ENCODE measurements around the gene HPS5.
"Not testable (repeated sequence)": the region's sequence is repeated elsewhere in the genome, so short reads cannot be mapped to it uniquely, and the experiment has no call there.

The HPS5 gene

DNA sequence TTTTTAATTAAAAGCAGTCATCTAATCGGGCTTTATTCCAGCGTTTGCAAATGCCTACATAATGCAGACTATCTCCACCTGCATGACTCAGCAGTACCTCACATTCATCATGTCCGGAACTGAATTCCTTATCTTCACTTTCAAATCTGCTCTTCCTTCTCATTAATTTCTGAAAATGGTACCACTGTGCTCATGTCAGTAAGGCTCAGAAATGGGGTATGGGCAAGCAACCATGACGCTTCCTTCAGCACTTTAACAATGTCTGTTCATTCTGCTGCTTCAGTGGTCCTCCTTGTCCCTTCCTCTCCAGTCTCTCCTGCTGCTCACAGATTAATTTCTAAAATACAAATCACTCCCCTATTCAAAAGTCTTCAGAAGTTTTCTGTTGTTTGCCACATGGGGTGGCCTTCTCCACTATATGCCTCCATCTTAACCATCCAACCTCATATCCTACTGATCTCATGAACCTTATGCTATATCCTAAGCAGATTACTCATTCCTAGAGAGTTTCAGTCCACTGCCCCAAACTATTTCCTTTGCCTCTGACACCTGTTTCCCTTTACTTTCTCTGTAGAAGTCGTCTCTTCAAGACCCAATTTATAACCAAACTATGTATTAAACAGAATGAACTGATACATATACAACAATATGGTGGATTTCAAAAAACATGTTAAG, 7.4 kb upstream of the HPS5 start:
- peaks cover 62% of the 10 kb centered on the region for H3K4me1 Mint-ChIP-seq (ENCODE audit: low read depth)
- H3K36me3 Mint-ChIP-seq (ENCODE audit: low read depth) = peaks cover 69% of the 10 kb centered on the region
- H3K4me3 Mint-ChIP-seq = no peak overlapping the region
- peak overlapping the region; percentile 12 for H3K27ac Mint-ChIP-seq
- H3K27me3 Mint-ChIP-seq = no peaks in the 10 kb centered on the region
- no peaks in the 10 kb centered on the region for H3K9me3 Mint-ChIP-seq

DNA sequence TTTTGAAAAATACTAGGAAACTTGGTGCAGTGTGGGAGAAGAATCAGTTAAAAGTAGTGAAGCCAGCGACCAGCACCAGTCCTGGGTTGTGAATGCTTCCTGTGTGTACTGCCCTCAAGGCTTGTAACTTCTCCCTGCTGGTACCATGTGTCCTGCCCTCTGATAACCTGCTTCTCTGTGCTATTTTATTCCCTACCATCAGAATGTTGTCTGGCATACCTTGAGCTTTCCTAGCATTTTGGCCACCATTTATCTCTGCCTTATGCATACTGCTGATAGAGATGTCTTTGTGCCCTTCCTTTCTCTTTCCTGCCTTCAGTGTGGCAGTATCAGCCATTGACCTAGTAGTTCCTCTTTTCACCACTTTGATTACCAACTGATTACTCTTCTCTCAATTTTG, 2.4 kb upstream of the HPS5 start:
- peak overlapping the region; percentile 99 for H3K4me3 Mint-ChIP-seq

DNA sequence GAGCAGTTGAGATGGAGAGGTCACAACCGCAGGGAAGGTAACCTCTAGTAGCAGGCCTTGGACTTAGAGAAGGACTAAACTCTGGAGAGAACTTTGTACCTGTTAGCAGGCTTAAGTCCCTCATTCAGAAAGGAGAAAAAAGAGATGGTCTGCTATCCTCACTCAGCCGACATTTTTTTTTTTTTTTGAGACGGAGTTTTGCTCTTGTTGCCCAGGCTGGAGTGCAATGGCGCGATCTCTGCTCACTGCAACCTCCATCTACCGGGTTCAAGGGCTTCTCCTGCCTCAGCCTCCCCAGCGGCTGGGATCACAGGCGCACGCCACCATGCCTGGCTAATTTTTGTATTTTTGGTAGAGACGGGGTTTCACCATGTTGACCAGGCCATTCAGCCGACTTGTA, 1.9 kb upstream of the HPS5 start:
- peak overlapping the region; percentile 100 for H3K27ac Mint-ChIP-seq
- H3K4me3 Mint-ChIP-seq = peak overlapping the region; percentile 99
- H3K4me1 Mint-ChIP-seq (ENCODE audit: low read depth) = peaks cover 65% of the 10 kb centered on the region
- not testable (repeated sequence) for H3K9me3 Mint-ChIP-seq, H3K27me3 Mint-ChIP-seq
- peaks cover 43% of the 10 kb centered on the region for H3K36me3 Mint-ChIP-seq (ENCODE audit: low read depth)

More for the DNA sequence above, 2.4 kb upstream of the HPS5 start:
- Mint-ChIP-seq H3K9me3 (no peaks in the 10 kb centered on the region), H3K4me1 (ENCODE audit: low read depth) (peaks cover 65% of the 10 kb centered on the region), H3K36me3 (ENCODE audit: low read depth) (peaks cover 43% of the 10 kb centered on the region), H3K27me3 (no peaks in the 10 kb centered on the region), H3K27ac (peak overlapping the region; percentile 59)

DNA sequence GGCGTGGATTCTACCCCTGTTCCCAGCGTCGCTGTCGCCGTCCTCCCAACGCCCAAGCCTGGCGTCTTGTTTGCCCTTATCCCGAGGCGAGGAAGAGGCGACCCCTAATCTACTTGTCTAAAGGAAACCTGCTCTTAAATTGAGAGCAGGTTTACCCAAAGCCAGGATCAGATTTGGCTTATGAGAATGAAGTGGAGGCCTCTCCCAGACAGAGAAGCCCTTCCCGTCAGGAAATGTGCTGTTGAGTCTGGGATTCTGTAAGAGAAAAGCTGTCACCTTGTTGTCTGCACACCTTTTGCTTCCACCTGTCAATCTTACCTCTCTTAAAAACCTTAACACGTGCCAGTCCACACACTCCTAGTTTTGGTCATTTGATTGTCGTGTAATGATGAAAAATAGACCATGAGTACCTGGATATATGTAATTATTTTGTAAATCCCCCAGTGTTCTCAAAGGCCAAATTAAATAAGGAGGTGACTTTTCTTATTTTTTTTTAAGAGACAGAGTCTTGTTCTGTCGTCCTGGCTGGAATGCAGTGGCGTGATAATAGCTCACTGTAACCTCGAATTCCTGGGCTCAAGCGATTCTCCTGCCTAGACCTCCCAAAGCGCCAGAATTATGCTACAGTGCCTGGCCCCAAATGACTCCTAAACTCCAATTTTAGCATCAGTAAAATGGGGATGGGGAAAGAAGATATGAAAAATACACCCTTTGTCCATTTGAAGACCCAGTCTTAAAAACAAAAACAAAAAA, 1.1 kb upstream of the HPS5 start:
- Mint-ChIP-seq H3K36me3 (ENCODE audit: low read depth) (peaks cover 46% of the 10 kb centered on the region), H3K27ac (peak overlapping the region; percentile 100), H3K9me3 (no peaks in the 10 kb centered on the region), H3K4me3 (peak overlapping the region; percentile 99), H3K4me1 (ENCODE audit: low read depth) (peaks cover 70% of the 10 kb centered on the region), H3K27me3 (no peaks in the 10 kb centered on the region)

DNA sequence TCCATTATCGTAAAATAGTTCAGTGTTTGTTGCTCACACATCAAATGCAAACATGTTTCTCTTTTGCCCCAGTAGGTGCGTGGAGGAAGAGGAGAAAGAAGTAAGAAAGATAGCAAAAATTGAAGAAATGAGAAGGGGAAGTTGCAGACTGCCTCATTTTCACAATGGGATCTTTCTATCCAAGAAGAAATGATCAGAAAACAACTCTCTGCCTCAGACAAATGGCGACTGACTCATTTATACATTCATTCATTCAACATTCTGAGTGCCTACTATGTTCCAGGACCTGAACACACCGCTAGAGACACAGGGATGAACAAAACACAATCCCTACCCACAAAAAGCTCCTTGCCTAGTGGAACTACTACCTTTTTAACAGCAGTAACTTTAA, 367 bp downstream of the HPS5 start:
- H3K4me3 Mint-ChIP-seq = peak overlapping the region; percentile 99
- no peaks in the 10 kb centered on the region for H3K27me3 Mint-ChIP-seq
- H3K9me3 Mint-ChIP-seq = no peaks in the 10 kb centered on the region
- peaks cover 45% of the 10 kb centered on the region for H3K36me3 Mint-ChIP-seq (ENCODE audit: low read depth)
- peaks cover 67% of the 10 kb centered on the region for H3K4me1 Mint-ChIP-seq (ENCODE audit: low read depth)
- H3K27ac Mint-ChIP-seq = peak overlapping the region; percentile 100

DNA sequence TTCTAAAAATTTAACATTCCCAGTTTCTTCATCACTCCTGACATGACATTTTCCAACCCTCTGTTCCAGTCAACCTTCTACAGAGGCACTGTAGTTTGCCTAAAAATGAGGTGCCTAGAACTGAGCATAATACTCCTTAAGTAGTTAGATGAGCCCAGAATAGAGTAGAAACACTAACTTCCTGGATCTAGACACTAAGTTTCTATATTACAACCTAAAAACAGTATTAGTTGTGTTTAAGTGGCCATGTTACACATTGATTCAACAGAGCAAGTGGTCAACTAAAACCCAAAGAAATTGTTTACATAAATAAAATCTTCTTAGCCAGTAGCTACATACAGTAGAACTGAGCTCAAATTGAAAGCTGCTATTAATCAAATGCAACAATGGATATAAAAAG, 1.3 kb downstream of the HPS5 start:
- H3K27me3 Mint-ChIP-seq = no peaks in the 10 kb centered on the region
- H3K4me3 Mint-ChIP-seq = peak overlapping the region; percentile 56
- no peak overlapping the region for H3K27ac Mint-ChIP-seq
- peaks cover 63% of the 10 kb centered on the region for H3K4me1 Mint-ChIP-seq (ENCODE audit: low read depth)
- H3K36me3 Mint-ChIP-seq (ENCODE audit: low read depth) = peaks cover 42% of the 10 kb centered on the region
- H3K9me3 Mint-ChIP-seq = no peaks in the 10 kb centered on the region

DNA sequence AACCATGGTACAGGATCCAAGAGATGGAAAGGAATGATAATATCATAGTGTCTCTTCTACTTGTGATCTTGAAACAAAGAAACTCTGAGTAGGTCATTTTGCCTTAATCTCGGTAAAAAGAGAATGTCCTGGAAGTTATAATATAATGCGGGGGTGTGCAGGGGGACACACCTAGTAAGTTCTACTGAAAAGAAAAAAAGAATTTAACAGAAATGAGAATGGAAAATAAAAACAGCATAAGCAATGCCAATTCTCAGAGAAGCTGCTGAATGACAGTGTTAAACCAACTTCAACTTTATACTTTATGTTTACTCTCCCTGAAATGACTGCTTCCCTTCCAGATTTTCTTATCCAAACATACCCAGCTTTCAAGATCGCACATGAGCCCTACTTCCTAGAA, 2.0 kb downstream of the HPS5 start:
- no peaks in the 10 kb centered on the region for H3K9me3 Mint-ChIP-seq
- H3K4me1 Mint-ChIP-seq (ENCODE audit: low read depth) = peaks cover 57% of the 10 kb centered on the region
- H3K4me3 Mint-ChIP-seq = peak overlapping the region; percentile 56
- H3K36me3 Mint-ChIP-seq (ENCODE audit: low read depth) = peaks cover 40% of the 10 kb centered on the region
- no peak overlapping the region for H3K27ac Mint-ChIP-seq
- H3K27me3 Mint-ChIP-seq = no peaks in the 10 kb centered on the region

DNA sequence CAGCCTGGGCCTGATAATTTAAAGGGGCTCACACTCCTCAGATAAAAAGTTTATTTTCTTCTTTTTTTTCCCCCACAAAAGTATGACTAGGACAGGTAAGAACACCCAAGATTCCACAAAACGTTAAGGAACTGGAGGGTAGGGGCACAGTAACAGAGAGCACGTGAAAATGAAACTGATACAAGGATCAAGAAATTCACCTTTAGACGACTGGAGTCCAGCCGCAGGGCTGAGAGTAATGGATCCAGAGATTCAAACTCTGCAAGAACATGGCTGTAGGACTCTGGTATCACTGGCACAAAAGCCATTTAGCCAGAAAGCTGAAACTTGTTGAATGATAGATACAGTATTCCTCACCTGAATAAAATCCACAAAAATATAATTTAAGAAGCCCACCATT, 4.4 kb downstream of the HPS5 start:
- no peaks in the 10 kb centered on the region for H3K9me3 Mint-ChIP-seq
- no peaks in the 10 kb centered on the region for H3K27me3 Mint-ChIP-seq
- H3K36me3 Mint-ChIP-seq (ENCODE audit: low read depth) = peaks cover 30% of the 10 kb centered on the region
- peaks cover 43% of the 10 kb centered on the region for H3K4me1 Mint-ChIP-seq (ENCODE audit: low read depth)
- H3K4me3 Mint-ChIP-seq = no peak overlapping the region
- H3K27ac Mint-ChIP-seq = peak overlapping the region; percentile 18

DNA sequence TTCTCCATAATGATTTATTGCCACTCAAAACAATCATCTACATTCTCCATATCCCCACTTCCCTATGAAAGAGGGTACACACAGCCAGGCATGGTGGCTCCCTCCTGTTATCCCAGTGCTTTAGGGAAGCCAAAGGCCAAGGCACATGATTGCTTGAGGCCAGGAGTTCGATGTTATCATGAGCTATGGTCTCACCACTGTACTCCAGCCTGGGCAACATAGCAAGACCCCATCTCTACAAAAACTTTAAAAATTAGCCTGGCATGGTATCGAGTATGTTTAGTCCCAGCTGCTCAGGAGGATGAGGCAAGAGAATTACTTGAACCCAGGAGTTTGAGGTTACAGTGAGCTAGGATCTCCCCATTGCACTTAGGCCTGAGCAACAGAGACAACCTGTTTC, 6.0 kb downstream of the HPS5 start:
- H3K36me3 Mint-ChIP-seq (ENCODE audit: low read depth) = peaks cover 42% of the 10 kb centered on the region
- no peaks in the 10 kb centered on the region for H3K9me3 Mint-ChIP-seq
- H3K27ac Mint-ChIP-seq = no peak overlapping the region
- H3K4me1 Mint-ChIP-seq (ENCODE audit: low read depth) = peaks cover 34% of the 10 kb centered on the region
- H3K4me3 Mint-ChIP-seq = no peak overlapping the region
- H3K27me3 Mint-ChIP-seq = no peaks in the 10 kb centered on the region

DNA sequence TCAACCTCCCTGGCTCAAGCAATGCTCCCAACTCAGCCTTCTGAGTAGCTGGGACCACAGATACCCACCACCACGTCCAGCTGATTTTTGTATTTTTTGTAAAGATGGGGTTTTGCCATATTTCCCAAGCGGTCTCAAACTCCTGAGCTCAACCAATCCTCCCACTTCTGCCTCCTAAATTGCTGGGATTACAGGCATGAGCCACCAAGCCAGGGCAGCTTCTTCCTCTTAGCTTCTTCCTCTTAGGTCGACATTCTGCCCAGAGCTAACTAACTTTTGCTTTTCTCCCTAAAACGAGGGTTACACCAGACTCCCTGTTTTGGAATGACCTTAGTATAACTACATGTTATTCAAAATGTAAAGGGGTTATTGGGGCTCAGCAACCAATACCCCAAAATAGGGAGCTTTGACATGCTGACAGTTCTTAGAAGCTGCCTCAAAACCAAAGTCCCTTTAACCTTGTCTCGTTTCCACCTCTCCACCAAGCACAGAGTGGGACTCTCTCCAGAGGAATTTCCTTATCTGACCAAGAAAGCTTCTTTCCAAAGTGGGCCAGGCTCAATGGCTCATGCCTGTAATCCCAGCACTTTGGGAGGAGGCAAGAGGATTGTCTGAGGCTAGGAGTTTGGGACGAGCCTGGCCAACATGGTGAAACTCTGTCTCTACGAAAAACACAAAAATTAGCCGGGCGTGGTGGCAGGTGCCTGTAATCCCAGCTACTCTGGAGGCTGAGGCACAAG, 7.0 kb downstream of the HPS5 start:
- H3K36me3 Mint-ChIP-seq (ENCODE audit: low read depth) = peaks cover 48% of the 10 kb centered on the region
- no peak overlapping the region for H3K4me3 Mint-ChIP-seq
- peaks cover 29% of the 10 kb centered on the region for H3K4me1 Mint-ChIP-seq (ENCODE audit: low read depth)
- H3K27me3 Mint-ChIP-seq = no peaks in the 10 kb centered on the region
- H3K27ac Mint-ChIP-seq = no peak overlapping the region
- no peaks in the 10 kb centered on the region for H3K9me3 Mint-ChIP-seq

DNA sequence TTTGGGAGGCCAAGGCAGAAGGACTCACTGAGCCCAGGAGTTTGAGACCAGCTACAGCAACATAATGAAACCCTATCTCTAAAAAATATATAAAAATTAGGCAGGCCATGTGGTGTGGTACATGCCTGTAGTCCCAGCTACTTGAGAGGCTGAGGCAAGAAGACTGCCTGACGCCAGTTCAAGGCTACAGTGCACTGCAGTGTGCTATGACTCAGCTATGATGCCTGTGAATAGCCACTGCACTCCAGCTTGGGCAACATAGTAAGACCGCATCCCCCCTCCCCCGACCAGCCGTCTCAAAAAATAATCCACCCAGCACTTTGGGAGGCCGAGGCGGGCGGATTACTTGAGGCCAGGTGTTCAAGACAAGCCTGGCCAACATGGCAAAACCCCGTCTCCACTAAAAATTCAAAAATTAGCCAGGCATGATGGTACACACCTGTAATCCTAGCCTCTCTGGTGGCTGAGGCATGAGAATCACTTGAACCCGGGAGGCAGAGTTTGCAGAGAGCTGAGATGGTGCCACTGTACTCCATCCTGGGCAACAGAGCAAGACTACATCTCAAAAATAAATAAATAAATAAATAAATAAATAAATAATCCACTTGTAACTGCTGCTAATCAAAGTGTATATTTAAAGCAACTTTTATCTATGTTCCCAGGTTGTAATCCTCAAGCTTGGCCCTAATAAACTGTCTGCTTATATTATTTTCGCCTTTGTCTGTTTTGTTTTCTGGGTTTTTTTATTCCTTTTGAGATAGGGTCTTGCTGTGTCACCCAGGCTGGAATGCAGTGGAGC, 7.8 kb downstream of the HPS5 start:
- H3K27ac Mint-ChIP-seq = no peak overlapping the region
- H3K36me3 Mint-ChIP-seq (ENCODE audit: low read depth) = peaks cover 47% of the 10 kb centered on the region
- H3K4me3 Mint-ChIP-seq = no peak overlapping the region
- no peaks in the 10 kb centered on the region for H3K27me3 Mint-ChIP-seq
- no peaks in the 10 kb centered on the region for H3K9me3 Mint-ChIP-seq
- peaks cover 21% of the 10 kb centered on the region for H3K4me1 Mint-ChIP-seq (ENCODE audit: low read depth)

DNA sequence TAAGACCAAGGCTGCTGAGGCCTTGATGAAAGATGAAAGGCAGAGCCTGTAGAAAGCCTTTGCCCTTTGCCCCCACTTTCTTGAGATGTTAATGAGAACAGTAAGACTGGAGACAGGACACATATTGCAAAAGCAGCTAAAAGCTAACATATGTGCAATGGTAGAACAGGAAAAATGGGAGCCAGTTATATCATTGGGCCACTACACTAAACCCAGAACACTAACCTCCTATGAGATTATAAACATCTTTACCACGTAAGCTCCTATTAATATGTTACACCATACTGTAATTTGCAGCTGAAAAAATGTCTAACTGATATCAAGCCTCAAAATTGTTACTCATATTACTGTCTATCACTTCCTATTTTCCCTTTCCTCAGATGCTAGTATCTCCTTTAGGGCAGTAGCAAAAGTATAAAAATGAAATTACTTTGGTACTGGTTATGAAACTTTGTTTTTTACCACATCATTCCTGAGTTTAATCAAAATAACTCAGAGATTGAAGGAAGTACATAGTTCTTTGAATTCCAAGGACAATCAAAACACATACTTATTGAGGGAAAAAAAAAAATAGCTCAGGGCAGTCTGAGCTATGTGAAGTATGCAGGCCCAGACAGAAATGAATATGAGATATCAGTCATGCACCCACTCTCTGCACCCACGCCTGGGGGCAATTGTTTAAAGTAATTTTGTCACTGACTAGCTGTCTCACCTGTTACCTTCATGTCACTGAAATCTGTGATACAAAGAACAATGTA, 9.1 kb downstream of the HPS5 start:
- Mint-ChIP-seq H3K4me1 (ENCODE audit: low read depth) (peaks cover 11% of the 10 kb centered on the region), H3K27ac (peak overlapping the region; percentile 8), H3K9me3 (no peaks in the 10 kb centered on the region), H3K27me3 (no peaks in the 10 kb centered on the region), H3K36me3 (ENCODE audit: low read depth) (peaks cover 51% of the 10 kb centered on the region), H3K4me3 (no peak overlapping the region)

DNA sequence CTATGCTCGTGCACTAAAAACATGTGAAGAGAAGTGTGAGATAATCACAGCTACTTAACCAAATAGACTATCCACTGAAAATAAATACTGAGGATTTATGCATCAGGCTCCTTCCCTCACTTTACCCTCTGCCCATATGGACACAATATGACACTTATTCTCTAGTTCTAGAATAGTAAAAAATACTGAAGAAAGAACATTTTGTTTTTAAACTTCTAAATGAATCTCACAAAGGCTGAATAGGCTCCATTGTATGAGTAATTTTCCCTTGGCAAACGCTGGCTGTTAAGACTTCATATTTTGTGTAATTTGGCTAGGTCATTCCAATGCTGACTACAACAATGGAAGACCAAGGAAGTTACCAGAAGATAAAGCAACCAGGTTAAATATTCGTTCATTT, 9.9 kb downstream of the HPS5 start:
- Mint-ChIP-seq H3K27me3 (no peaks in the 10 kb centered on the region), H3K9me3 (no peaks in the 10 kb centered on the region), H3K27ac (no peak overlapping the region), H3K4me3 (no peak overlapping the region), H3K36me3 (ENCODE audit: low read depth) (peaks cover 52% of the 10 kb centered on the region), H3K4me1 (ENCODE audit: low read depth) (peaks cover 11% of the 10 kb centered on the region)

DNA sequence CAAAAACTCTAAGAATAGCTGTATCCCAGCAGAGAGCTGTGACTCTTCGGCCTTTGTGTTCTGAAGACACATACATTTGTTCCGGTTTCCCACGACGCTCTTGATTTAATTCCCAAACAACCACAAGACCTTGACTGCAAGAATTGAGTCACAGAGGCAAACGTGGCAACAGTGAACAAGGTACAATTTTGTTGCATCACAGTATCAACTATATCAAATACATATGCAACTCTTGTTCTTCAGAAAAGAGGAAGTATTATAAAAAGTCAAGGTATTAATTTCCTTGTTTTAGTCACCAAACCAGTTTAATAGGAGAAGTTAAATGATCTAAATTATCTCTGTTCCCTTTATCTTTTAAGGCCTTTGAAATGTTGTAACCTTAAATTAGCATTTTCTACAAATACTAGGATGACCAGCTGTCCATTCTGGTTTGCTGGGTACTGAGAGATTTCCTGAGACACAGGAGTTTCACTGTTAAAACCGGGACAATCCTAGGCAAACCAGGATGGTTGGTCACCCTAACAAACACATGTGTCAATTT, 11.1 kb downstream of the HPS5 start:
- peaks cover 11% of the 10 kb centered on the region for H3K4me1 Mint-ChIP-seq (ENCODE audit: low read depth)
- peaks cover 60% of the 10 kb centered on the region for H3K36me3 Mint-ChIP-seq (ENCODE audit: low read depth)
- H3K9me3 Mint-ChIP-seq = no peaks in the 10 kb centered on the region
- H3K4me3 Mint-ChIP-seq = no peak overlapping the region
- H3K27me3 Mint-ChIP-seq = no peaks in the 10 kb centered on the region
- H3K27ac Mint-ChIP-seq = no peak overlapping the region
